GM12891 (cell line): ENCODE results near the gene MMS19.
"Not testable (repeated sequence)": the region's sequence is repeated elsewhere in the genome, so short reads cannot be mapped to it uniquely, and the experiment has no call there.

ENCODE experiments used
- DNase-seq: peaks from one replicate; pipeline ENCODE4 v3.0.0; 2011; ENCODE audit warnings: low spot score; ENCODE audit not compliant: insufficient read length
- FAIRE-seq: peaks from 2 replicates; lab custom pipeline; 2011; peaks lifted over from hg19 to GRCh38; lab: Jason Lieb, UNC
- PAX5 ChIP-seq: IDR thresholded peaks from 2 replicates; pipeline ENCODE4 v1.6.1; 2011; ENCODE audit warnings: low read length, moderate library complexity, mild to moderate bottlenecking; ENCODE audit not compliant: insufficient read depth, severe bottlenecking
- POLR2A ChIP-seq: IDR thresholded peaks from 2 replicates; pipeline ENCODE4 v1.6.1; 2011; ENCODE audit warnings: low read depth, low read length, control low read depth
- POLR2AphosphoS5 ChIP-seq: IDR thresholded peaks from 2 replicates; pipeline ENCODE4 v1.6.1; 2011; ENCODE audit warnings: low read depth, low read length, control low read depth
- POU2F2 ChIP-seq: IDR thresholded peaks from 2 replicates; pipeline ENCODE4 v1.6.1; 2011; ENCODE audit warnings: low read depth, mild to moderate bottlenecking, control low read depth, low read length, moderate library complexity
- SPI1 ChIP-seq: IDR thresholded peaks from 2 replicates; pipeline ENCODE4 v1.6.1; 2011; ENCODE audit warnings: low read depth, low read length, control low read depth
- TAF1 ChIP-seq: IDR thresholded peaks from 2 replicates; pipeline ENCODE4 v1.6.1; 2011; ENCODE audit warnings: low read depth, low read length, control low read depth

MMS19 gene

DNA sequence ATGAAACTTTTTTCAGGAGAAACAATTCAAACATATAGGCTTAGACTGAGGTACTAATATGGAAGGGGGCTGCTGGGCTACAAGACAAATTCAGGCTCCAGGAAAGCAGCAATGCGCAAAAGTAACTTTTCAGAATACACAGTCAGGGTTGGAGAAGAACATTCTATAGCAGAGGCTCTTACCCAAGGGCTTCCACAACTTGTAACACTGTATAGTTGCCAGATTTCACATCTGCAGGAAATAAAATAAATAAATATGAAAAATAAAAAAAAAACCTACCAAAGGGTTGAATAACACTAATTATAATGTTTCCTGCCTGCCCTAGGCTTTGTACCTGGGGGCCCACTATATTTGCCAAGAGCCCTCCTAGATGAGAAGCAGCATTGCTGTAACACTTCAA is 14.3 kb downstream of the MMS19 start:
- DNase-seq, result no peak
- no peak for FAIRE-seq
- TF ChIP-seq TAF1 (no peak), POLR2AphosphoS5 (no peak), PAX5 (no peak), SPI1 (no peak), POU2F2 (no peak), POLR2A (no peak)

DNA sequence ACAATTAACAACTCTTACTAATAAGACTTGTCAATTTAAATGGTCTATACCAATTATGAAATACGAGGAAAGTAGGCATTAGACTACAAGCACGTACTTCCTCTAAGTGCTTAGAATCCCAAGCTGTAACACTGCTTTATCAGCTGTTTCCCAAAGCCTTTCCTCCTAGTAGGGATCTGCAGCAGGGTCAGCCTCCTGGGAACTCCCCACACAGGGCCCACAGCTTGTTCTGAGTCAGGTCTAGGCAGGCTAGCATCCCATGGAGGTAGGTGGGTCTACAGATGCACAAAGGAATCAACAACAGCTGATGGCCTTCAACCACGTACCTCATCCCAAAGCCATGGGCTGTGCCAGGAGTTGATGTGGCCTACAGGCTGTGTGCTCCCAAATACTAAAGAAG is 14.7 kb downstream of the MMS19 start:
- TF ChIP-seq TAF1 (no peak), SPI1 (no peak), POU2F2 (no peak), PAX5 (no peak), POLR2AphosphoS5 (no peak), POLR2A (no peak)
- DNase-seq (no peak), FAIRE-seq (no peak)

DNA sequence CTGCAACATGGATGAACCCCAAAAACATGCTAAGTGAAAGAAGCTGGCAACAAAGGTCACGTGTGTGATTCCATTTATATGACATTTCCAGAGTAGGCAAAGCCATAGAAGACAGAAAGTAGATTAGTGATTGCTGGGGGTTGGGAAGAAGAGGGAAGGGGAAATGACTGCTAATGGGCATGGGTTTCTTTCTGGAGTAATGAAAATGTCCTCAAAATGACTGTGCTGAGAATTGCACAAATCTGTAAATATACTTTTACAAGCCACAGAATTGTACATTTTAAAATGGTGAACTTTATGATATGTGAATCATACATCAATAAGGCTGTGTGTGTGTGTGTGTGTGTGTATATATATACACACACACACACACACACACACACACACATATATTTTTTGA is 15.8 kb downstream of the MMS19 start:
- DNase-seq, result no peak
- no peak for FAIRE-seq
- no peak for TF ChIP-seq TAF1
- no peak for TF ChIP-seq POU2F2
- TF ChIP-seq PAX5, result no peak
- TF ChIP-seq SPI1, result no peak
- no peak for TF ChIP-seq POLR2AphosphoS5
- TF ChIP-seq POLR2A, result no peak

GRCh38 chr10:97481071-97481470 is 17.2 kb downstream of the MMS19 start:
- no peak for TF ChIP-seq POU2F2
- no peak for TF ChIP-seq POLR2AphosphoS5
- TF ChIP-seq TAF1, result no peak
- no peak for TF ChIP-seq SPI1
- no peak for TF ChIP-seq POLR2A
- no peak for TF ChIP-seq PAX5
- DNase-seq (no peak), FAIRE-seq (no peak)

DNA sequence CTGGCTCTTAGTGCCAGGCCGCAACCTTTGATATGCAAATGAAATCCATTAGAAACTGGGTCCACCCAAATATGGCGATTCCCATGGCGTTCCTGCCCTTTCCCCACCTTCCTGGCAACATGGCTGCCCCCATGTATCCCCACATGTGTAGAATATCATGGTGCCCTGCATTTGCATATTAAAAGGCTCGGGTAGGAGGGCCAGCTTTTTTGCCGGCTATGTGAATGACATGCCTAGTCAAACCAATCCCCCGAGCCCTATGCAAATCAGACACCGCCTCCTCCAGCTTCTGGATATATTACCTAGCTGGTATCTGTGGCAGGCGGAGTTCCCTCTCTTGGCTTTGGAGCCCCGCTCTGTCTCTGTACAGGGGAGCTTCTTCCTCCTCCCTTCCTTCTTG is 18.3 kb downstream of the MMS19 start:
- no peak for DNase-seq
- no peak for TF ChIP-seq POLR2AphosphoS5
- no peak for TF ChIP-seq PAX5
- TF ChIP-seq POLR2A, result no peak
- TF ChIP-seq POU2F2, result peak; percentile 44; the same call in 1 of the 2 replicates
- TF ChIP-seq SPI1, result no peak
- TF ChIP-seq TAF1, result no peak
- FAIRE-seq, result no peak

- not testable (repeated sequence) for FAIRE-seq, DNase-seq
Measured at GRCh38 chr10:97479410-97479809, 18.8 kb downstream of the MMS19 start.

- FAIRE-seq, result no peak
- TF ChIP-seq PAX5, result no peak
- no peak for TF ChIP-seq POLR2AphosphoS5
- TF ChIP-seq TAF1, result no peak
- no peak for TF ChIP-seq POLR2A
- TF ChIP-seq POU2F2, result no peak
- TF ChIP-seq SPI1, result no peak
- no peak for DNase-seq
Measured at GRCh38 chr10:97475936-97476594, 22.2 kb downstream of the MMS19 start.

- no peak for FAIRE-seq
- no peak for TF ChIP-seq POLR2A
- no peak for TF ChIP-seq TAF1
- TF ChIP-seq POU2F2, result no peak
- TF ChIP-seq SPI1, result no peak
- TF ChIP-seq POLR2AphosphoS5, result no peak
- no peak for TF ChIP-seq PAX5
- no peak for DNase-seq
Measured at GRCh38 chr10:97474918-97475317, 23.3 kb downstream of the MMS19 start.

DNA sequence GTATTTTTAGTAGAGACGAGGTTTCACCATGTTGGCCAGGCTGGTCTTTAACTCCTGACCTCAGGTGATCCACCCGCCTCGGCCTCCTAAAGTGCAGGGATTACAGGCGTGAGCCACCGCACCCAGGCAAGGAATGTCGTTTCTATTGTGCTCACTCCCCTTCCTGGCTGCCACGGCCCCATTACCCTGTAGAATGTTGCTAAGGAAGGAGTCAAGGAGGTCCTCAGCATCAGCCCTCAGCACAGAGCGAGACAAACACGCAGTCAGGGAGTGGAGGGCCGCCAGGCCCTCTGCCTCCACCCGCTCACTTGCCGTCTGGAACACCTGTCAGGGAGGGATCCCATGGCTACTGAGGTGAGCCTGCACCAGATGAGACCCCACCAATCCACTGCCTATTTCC is 29.4 kb downstream of the MMS19 start:
- FAIRE-seq, DNase-seq: not testable (repeated sequence)

- FAIRE-seq (peak; percentile 69), DNase-seq (no peak)
- TF ChIP-seq POU2F2, result no peak
- TF ChIP-seq POLR2A, result no peak
- TF ChIP-seq POLR2AphosphoS5, result no peak
- no peak for TF ChIP-seq SPI1
- TF ChIP-seq PAX5, result no peak
- no peak for TF ChIP-seq TAF1
Measured at GRCh38 chr10:97468162-97468561, 30.1 kb downstream of the MMS19 start.
